G401.6 (cell line): ENCODE results near the gene GTF3A.
A peak's percentile ranks its signal among the peaks of the same experiment; 100 is the strongest.

Source experiments
- FAIRE-seq: peaks from 2 replicates; lab custom pipeline; 2012; peaks lifted over from hg19 to GRCh38; lab: Jason Lieb, UNC

GTF3A gene

GRCh38 chr13:27449081-27449603 lies 24.7 kb downstream of the GTF3A start:
- FAIRE-seq: no peak

DNA sequence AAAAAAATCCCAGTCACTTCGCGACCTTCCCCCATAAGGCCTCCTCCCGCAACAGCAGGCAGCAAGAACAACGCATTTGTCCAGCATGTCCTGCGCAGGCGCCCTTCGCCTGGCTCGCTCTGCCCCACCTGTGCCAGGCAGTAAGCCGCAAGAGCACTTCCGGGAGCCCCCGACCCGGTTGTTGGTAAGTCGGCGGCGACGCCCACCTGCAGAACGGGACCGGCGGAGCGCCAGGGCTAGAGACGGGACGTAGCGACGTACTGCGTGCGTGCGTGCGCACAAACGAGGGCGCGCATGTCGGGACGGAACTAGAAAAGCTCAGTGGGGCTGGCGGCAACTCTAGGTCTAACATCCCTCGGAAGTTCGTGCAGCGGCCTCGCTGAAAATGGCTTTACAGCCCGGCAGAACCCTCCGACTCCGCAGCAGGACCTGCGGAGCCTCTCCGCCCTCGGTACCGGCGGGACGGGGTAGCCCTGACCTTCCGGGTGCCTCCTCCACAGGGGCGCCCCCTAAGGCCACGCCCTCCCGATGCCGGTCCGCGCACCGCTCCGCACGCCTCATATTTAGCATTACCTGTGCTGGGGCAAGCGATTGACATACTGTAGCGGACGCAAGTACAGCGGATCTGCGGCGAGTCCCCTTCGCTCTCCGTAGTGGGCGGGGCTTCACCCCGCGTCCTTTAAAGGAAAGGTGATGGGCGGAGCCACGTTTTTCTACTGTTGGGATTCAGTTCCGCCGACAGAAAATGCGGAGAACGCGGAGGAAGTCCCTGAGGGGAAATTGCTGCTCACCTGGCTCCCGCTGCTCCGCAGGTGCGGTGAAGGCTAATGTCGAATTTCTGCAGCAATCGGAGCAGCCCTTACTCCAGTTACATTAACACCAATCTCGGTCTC lies 25.8 kb downstream of the GTF3A start, which contains the start of gene MTIF3:
MTIF3 (minus strand) TSS at position 629 of the 893 bp plus-strand sequence. CDS start 10,116 bp downstream, outside the sequence.
- FAIRE-seq: peak; percentile 96

GRCh38 chr13:27450921-27451471 lies 26.6 kb downstream of the GTF3A start:
- no peak for FAIRE-seq

- FAIRE-seq: no peak
Measured at GRCh38 chr13:27455331-27455855, 31.0 kb downstream of the GTF3A start.

DNA sequence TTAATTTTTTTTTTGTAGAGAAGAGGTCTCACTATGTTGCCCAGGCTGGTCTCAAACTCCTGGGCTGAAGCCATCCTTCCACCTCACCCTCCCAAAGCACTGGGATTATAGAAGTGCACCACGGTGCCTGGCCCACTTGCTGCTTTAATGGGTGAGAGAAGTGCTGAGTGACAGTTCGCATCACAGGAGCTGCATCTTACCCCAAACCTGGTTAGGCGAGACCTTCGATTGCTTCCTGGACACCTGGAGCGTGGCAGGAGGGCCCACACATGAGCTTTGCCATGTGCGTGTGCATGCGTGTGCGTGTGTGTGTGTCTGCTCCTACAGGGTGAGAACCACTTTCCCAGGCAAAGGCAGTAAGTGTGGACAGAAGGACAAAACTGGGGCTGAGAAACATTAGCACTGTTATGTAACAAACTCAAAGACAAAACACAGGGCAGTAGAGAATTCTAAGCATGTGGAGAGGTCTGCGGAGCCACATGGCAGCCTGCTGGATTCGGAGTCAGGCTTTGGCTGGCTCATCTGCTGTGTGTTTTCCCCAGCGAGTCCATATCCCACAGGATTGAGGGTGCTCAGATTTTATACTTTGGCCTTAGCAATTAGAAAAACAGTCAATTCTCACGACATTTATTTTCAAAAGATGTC lies 37.6 kb downstream of the GTF3A start:
- no peak for FAIRE-seq

- FAIRE-seq: no peak
Measured at GRCh38 chr13:27463500-27463899, 39.1 kb downstream of the GTF3A start.

DNA sequence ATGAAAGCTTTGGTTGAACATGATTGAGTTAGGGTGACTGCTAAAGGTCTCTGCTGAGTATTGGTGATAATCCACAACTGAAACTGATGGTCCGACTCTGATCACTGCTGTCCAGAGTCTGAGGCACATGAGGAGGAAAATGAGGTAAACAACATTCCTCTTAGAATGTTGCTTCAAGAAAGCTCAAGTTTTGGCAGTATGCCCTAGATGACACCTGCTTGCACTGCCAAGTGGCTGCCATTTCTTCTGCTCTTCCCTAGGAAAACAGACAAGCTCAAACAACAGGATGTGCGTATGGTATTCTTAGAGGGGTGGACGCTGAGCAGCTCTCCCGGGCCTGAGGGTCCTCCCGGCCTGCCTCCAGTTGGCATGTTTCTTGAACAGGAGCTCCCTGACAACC lies 41.2 kb downstream of the GTF3A start:
- FAIRE-seq: no peak

- no peak for FAIRE-seq
Measured at GRCh38 chr13:27466513-27466912, 42.1 kb downstream of the GTF3A start.

DNA sequence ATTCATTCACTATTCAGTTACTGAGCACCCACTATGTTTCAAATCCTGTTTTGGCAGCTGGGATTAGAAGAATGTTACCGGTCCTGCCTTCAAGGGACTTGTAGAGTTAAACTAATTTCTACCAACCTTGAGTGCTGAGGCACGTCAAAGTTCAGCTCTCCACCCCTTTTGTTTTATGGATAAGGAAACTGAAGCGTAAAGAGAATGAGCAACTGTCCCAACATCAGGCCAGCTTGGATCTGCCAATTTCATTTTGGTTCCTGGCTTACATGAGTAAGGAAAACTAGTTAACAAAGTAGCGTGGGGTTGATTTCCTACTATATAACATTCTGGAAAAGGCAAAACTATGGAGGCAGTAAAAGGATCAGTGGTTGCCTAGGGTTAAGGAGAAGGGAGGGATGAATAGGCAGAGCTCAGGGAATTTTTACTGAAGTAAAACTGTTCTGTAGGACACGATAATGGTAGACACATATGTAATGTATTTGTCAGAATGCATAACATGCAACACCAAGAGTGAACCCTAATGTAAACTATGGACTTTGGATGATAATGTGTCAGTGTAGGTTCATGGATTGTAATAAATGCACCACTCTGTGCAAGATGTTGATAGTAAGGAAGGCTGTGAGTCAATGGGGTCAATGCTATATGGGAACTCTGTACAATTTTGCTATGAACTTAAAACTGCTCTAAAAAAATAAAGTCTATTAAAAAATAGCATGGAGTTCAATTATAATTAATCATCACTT lies 45.8 kb downstream of the GTF3A start:
- no peak for FAIRE-seq

DNA sequence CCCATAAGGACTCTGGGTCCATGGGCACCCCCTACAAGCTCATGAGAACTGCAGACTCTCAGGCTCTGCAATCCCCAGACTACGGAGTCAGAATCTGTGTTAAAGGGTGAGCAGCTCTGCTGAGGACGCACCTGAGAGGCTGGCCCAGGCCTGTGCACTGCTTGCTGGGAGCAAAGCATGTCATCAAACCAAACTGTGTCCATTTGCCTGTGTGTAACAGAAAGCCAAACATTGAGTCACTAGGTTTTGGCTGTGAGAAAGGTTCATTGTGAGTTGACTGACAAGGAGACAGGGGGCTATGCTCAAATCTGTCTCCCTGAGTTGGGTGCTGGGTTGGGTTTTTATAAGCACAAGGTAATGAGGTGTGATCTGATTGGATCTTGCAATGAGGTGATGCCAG lies 48.0 kb downstream of the GTF3A start:
- FAIRE-seq: no peak

- FAIRE-seq: no peak
Measured at GRCh38 chr13:27472941-27473340, 48.5 kb downstream of the GTF3A start.

GRCh38 chr13:27474751-27475268 lies 50.4 kb downstream of the GTF3A start:
- no peak for FAIRE-seq

- no peak for FAIRE-seq
Measured at GRCh38 chr13:27476943-27477703, 52.7 kb downstream of the GTF3A start.

GRCh38 chr13:27481766-27482165 lies 57.3 kb downstream of the GTF3A start:
- no peak for FAIRE-seq

- FAIRE-seq: no peak
Measured at GRCh38 chr13:27482983-27483382, 58.6 kb downstream of the GTF3A start.

DNA sequence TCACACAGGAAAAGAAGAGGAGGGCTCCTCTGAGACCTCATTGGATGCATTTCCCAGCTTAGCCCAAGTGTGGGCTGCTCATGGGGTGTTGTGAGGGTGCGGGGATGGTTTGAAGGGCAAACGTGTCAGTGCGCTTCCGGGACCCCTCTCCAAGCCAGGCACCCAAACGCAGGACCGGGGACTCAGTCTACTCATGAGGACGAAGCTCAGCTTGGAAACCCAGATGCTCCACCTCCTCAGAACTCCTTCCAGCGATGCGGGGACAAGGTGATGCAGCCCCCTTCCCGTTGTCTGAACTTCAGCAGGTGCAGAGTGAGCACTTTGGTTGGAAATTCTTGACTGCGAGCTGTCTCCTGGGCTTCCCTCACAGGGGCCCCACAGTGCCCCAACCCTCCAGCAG lies 59.0 kb downstream of the GTF3A start:
- FAIRE-seq: no peak
